ENCODE data around the gene ACTRT2.

ACTRT2 gene

DNA sequence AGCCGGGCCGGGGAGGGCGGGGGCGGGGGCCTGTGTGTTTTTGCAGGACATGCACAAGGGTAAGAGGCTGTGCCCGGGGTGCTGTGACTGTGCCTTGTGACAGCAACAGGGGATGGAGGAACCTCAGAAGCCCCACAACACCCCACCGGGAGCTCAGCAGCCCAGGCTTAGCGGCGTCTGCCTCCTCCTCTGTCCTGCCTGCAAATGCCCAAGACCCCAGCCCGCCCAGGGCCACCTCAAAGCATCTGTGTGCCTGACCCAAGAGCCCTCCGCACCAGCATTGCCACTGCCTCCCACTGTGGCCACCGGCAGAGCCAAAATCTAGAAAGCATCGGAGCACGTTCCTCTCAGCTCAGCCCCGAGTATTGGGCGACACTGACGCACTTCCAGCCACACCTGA is 2.7 kb upstream of the ACTRT2 start:
- no peak for DNase-seq (ENCODE audit: low read depth)

DNA sequence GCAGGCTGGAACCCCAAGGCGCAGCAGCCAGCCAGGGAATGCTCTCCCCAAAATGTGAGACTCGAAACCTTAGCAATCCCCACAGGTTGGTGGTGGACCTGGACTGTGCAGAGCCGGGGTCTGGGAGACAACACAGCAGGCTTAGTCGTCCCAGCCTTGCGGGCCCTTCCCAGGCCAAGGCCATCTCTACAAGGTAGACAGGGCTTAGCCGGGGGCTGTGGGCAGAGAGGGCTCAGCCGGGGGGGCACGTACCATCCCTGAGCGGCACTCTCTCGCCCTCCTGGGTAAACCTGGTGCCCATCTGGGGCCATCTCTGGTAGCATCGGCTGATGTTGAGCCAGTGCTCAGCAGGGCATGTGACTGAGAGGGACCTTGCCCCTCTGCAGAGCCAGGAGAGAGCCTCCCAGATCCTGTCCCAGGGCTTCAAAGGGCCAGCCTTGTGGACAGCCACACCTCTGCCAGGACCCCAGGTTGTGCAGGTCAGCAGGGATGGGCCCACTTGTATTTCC is 2.2 kb upstream of the ACTRT2 start:
- no peak for DNase-seq (ENCODE audit: low read depth)

DNA sequence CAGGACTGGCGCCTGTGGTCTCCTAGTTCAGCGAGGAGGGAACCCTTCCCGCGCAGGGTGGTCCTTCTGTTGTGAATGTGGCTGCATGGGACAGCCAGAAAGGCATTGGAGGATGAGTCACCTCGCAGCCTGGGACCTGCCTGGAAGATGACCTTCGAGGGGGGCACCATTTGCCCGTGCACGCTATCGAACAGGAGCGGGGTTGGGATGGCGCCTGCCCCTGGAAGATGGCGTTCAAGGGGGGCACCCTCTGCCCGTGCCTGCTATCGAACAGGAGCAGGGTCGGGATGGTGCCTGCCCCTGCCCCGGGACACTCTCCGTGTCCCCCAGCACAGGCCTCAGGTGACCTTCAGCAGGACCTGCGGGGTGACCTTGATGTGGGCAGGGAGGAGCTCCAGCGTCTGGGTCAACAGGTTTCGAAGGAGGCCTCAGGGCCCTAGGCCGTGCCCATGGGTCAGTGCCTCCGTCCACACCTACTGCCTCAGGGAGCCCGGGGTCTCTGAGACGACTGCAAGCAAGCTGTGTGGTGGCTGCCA is 1.7 kb upstream of the ACTRT2 start:
- DNase-seq (ENCODE audit: low read depth): no peak

DNA sequence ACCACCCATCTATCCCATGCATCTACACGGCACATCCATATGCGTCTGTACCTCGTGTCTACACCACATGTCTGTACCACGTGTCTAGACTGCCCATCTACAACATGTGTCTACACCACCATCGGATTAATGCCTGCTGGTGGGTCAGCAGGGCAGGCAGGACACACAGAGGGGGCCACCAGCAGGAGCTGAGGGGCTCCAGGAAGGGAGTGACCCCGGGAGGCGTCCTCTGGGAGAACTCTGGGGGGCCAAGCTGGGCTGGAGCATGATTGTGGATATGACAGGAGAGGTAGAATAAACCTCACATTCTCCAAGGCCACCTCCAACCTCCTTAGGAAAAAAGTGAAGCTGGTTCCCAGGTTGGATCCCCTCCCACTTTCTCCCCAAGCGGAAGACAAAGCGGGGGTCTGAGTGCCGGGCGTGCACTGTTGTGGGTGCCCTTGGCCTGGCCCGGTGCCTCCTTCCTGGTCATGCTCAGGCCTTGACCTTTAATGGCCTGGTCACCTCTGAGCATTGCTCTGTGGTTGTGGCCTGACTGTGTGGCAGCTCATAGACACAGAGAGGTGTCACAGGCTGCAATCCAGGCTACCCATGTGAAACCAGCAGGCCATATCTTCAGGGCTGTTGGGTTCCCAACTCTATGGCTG is 881 bp upstream of the ACTRT2 start:
- no peak for DNase-seq (ENCODE audit: low read depth)

DNA sequence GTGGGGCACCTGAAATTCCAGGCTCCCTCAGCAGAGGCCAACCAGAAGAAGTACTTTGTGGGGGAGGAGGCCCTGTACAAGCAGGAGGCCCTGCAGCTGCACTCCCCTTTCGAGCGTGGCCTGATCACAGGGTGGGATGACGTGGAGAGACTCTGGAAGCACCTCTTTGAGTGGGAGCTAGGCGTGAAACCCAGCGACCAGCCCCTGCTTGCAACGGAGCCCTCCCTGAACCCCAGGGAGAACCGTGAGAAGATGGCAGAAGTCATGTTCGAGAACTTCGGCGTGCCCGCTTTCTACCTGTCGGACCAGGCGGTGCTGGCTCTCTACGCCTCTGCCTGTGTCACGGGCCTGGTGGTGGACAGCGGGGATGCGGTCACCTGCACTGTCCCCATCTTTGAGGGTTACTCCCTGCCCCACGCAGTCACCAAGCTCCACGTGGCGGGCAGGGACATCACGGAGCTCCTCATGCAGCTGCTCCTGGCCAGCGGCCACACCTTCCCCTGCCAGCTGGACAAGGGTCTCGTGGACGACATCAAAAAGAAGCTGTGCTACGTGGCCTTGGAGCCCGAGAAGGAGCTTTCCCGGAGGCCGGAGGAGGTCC is 634 bp downstream of the ACTRT2 start:
- DNase-seq (ENCODE audit: low read depth): no peak

DNA sequence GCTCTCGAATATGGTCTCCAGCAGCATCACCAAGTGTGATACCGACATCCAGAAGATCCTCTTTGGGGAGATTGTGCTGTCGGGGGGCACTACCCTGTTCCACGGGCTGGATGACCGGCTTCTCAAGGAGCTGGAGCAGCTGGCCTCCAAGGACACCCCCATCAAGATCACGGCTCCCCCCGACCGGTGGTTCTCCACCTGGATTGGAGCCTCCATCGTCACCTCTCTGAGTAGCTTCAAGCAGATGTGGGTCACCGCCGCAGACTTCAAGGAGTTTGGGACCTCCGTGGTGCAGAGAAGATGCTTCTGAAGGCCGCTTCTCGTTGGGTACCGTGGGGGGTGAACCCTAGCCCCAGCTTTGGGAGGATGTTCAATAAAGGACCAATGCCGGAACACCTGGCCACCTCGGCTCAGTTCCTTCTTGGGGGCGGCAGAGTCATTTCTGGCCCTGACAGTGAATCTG is 1.3 kb downstream of the ACTRT2 start:
- DNase-seq (ENCODE audit: low read depth): no peak

DNA sequence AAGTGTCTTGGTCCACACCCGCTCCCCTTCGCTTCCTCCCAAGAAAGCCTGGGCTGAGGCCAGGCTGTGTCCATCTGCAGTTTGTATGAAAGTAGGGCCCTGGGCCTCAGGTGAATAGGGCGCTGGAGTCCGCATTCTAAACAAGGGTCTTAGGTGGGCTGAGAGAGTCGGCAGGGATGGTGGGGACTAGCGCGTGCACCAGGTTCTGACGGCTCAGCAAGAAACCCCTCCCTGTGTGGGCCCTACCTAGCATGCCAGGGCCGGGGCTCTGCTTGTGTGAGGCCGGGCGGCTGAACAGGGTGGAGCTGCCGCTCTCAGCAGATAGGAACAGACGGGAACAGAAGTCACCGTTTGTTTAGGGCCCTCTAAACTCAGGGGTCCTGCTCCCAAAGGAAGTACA is 1.7 kb downstream of the ACTRT2 start:
- DNase-seq (ENCODE audit: low read depth): no peak

DNA sequence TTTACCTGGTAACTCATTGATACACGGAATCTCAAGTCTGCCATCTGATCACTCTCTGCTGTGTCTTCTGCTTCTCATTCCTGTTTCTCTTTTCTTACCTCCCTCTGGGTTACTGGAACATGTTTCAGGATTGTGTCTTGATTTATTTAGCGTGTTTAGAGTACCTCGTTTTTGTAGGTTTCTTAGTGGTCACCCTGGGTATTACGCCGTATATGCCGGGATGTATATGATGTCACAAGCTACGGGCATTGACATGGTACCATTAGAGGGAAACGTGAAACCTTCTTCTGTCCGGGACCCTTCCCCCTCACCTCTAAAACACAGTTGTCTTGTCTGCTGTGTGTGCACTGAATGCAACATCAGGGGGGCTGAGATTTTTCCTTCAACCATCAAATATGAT is 2.8 kb downstream of the ACTRT2 start:
- no peak for DNase-seq (ENCODE audit: low read depth)

DNA sequence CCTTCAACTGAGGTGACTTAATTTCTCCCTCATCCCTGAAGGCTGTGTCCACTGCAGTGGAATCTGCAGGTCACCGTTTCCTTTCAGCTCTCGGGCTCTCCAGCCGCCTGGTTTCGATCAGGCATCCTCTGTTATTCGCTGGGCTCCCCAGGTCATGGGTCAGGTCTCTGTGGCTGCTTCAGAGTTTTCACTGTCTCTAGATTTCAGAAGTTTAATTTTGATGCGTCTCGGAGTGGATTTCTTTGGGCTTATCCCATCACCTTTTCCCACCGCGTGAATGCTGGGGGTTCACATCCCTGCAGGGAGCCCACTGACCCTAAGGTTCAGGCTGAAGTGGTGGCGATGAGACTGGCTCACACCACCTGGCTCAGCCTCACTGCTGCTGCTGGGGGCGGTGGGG is 3.3 kb downstream of the ACTRT2 start:
- no peak for DNase-seq (ENCODE audit: low read depth)

DNA sequence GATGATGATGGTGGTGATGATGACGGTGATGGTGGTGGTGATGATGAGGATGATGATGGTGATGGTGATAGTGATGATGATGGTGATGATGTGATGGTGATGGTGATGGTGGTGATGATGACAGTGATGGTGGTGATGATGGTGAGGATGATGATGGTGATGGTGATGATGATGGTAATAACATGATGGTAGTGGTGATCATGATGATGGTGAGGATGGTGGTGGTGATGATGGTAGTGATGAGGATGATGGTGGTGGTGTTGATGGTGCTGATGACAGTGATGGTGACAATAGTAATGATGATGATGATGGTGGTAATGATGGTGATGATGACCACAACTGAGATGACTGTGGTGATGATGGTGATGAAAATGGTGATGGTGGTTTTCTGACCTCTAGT is 4.9 kb downstream of the ACTRT2 start:
- DNase-seq (ENCODE audit: low read depth): no peak

DNA sequence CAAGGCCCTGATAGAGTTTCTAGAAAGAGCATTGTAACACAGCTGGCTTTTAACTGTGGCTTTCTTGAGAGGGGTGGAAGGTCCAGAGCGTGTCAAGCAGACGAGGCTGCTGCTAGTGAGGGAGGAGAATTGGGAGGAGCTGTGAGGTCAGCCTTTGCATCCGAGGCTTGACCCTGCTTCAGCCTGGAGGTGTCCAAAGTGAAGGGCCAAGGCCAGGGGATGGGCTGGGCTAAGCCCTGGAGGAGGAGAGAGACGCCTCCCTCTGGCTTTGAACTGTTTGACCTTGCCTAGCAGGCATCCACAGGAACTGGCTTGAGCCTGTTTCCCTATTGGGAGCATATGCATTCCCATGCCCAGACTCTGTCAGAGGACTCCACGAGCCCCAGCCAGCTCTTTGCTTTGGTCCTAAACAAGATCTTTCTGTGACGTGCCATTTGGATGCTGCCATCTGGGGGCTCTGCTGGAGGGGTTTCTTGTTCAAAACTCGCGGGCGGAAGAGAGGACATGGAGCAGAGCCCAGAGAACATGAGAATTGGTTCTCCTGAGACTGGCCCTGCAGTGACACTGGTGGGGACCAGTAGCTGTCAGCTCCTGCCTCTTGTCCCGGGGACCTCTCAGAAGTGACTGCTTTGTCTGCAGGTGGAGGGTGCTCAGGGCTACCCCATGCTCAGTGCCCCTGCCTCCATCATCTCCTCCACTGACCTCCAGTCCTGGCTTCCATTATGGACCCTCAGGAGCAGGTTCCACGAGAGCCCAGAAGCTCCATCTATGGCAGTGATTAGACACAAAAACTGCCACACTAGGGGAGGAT is 5.5 kb downstream of the ACTRT2 start:
- DNase-seq (ENCODE audit: low read depth): no peak

DNA sequence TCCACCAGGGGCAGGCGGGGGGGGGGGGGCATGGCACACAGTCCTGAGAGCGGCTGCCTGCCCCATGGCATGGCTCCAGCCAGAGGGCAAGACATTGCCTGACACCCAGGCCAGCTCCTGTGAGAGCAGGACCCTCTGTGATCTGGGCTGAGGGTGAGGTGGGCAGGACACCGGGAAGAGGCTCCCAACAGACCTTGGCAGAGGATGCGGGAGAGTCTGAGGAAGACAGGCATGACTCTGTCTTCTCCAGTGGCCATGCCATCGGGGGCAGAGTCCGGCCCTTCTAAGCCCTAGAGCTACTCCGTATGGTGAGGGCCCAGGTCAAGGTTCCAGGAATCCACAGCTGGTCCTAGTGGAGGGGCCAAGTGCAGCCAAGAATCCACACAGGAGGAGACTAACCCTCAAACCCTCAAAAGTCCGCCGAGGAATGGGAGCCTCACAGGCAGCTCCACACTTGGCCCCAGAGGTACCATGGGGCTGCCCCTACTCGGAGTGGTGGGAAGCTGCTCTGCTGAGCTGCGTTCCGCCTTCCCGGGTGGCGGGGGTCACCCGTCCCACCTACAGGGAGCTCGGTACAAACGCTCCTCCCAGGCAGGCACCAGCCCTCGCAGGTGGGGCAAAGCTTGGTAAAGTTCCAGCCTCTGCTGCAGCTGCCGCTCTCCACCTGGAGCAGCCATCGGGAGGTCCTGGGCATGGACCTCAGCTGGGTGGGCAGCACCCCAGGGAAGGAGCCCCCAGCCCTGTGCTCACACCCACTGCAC is 6.5 kb downstream of the ACTRT2 start:
- no peak for DNase-seq (ENCODE audit: low read depth)

DNA sequence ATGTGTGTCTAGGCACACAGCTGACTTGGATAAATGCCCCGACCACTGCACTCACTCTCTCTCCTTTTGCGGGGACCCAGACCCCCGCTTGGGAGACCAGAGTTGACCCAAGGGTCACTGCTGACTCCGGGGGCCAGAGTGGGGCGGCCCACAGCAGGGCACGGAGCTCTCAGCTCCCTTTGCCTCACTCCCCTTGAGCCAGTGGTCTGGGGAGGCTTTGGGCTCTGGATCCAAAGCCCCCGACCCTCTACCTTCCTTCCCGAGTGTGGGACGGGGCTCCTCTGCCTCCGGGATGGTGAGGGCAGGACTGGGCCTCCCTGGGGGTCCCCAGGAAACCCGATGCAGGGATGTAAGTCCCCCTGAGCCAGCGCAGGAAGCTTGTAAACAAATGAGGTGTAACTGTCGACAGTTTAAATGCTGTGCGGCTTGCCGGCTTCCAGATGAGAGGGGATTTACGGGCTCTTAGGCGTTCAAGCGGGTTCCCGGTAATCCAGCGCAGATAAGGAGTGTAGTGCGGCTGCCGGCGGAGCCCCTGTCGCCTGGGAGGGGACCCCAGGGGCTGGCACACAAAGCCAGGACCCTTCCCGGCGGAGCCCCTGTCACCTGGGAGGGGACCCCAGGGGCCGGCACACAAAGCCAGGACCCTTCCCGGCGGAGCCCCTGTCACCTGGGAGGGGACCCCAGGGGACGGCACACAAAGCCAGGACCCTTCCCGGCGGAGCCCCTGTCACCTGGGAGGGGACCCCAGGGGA is 7.4 kb downstream of the ACTRT2 start:
- DNase-seq (ENCODE audit: low read depth): no peak

DNA sequence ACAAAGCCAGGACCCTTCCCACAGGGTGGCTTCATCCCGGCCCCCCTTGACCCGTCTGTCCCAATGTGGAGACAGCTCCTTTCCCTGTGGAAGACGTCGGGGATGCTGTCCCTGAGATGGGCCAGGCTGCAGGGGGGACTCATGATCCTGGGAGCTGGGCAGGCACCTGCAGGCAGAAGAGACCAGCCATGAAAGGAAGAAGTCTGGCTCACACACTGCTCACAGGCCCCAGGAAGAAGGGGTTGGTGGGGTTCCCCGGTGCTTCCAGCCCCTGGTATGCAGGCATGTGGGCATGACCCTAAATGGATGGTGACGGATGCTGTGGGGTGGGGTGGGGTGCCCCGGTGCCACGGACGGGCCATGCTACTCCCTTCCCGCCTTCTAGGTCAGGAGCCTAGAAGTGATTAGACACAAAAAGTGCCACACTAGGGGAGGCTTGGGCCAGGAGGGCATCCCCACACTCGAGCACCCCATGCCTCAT is 8.3 kb downstream of the ACTRT2 start:
- DNase-seq (ENCODE audit: low read depth): no peak

DNA sequence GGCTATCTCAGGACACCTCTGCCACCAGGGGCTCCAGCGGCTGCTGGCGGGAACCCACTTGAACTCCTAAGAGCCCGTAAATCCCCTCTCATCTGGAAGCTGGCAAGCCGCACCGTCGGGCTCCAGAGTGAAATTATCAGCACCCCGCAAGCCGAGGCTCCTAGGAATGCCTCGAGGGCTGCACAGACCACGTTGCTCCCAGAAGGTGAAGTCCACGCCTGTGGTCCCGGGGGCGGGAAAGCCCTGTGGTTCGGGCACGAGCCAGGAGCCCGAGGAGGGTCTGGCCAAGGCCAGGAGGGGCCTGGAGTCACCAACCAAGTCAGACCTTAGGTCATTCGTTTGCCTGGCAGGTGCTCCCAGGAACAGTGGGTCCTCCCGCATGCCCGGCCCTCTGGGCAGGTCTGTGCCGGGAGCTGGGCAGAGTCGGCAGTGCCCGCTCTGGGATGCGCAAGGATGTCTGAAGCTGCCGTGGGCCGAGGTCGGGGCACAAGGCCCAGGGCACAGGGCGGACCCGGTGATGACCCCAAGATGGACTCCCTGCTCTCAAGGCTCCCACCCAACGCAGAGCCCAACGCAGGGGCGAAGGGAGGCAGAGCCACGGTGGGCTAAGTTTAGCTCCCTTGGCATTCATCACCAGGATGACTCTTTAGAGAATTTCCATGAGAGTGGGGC is 8.9 kb downstream of the ACTRT2 start:
- DNase-seq (ENCODE audit: low read depth): no peak

DNA sequence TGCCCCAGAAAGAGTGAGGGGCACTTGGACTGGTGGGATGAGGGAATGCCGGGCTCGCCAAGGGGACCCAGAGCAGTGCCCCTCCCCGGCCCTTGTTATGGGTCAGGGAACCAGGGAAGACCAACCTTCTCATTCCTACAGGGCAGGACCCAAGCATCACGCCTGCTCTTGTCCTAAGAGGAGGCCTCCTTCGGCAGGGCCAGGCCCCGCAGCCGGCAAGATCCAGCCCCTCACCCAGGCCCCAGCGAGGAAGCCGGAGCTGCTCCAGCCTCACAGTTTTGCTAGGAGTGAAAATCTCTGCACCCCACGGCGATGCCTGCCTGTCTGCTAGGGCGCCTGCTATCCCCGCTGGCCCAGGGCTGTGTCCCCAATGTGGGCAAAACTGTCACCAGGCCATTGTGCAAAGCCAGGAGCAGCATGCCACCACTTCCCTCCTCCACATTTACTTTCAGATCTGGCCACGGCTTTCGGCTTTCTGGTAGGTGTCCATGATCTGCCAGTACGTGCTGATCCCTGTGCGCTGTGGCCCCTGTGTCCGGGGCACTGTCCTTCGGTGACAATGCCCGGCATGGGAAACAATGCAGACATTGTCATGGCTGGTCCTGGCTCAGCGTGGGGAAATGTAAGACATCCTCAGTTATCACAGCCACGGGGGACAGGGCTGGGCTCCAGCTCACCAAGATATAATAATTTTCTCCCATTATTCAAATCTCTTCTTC is 9.6 kb downstream of the ACTRT2 start:
- DNase-seq (ENCODE audit: low read depth): no peak

DNA sequence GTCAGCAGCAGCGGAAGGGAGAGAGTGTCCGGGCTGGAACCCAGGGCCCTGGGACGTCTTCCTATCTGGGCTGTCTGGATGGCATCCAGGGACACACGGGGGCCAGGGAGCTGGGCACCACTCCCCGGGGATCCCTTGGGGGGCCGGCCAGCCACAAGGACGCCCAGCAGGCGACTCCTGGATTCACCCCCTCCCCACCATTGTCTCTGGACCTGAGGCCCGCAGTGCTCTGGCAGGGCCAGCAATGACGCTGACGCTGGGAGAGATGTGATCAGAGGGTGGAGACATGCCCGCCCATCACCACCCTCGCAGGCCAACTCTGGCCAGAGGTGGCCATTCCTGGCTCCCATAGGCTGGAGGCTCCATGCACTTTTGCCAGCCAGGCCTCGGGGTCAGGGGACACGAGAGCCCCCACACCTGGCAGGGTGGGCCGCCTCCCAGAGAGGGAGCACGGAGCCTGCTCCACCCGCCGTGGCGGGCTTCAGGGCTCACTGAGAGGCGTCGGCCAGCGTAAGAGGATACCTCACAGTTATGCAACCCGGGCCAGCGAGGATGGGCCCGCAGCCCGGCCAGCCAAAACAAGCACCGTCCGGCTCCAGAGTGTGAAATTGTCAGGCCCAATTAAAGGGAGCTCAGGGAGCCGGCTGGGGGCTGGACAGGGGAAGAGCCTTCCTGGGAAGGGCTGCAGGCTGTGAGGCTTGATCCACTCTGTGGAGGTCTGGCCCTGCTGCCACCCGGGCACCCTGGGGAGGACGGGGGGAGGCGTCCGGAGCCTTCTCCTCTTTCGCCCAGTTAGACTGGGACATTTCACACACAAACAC is 10.3 kb downstream of the ACTRT2 start:
- no peak for DNase-seq (ENCODE audit: low read depth)

DNA sequence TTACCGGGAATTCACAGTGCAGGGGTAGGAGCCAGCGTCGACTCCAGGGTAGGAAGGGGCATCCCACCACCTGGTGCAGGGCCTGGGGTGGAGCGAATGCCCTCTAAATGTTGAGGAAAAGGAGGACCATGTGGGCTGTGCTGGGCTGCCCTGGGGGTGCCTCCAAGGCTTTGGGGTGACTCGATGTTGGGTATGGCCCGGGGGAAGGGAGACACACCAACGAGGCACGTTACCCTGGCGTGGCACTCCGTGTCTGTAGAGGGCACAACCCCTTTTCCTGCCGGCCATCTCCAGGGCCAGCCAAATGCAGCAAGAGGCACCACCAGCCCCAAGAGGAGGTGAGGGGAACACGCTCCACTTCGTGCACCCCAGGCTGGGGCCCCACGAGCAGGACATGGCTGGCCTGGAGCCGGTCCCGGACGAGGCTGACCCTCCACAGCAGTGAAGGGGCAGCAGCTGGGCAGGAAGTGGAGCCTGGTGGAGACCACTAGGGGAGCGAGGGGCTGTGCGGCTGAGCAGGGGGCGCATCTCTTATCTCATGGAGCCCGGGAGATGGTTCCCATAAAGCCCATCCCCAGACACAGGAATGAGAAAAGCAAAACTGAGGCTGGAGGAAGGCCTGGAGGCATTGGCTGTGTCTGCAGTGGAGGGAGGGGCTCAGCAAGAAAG is 11.2 kb downstream of the ACTRT2 start:
- no peak for DNase-seq (ENCODE audit: low read depth)
